Esophagus mucosa (tissue), 1 donor: ENCODE results near the gene CNNM4. TPM values are rescaled to one million over a fixed set of nuclear protein-coding genes. Genes with fewer than 3 reads are reported as not detected.

Source experiments
- ATAC-seq: fragments of 200-7000 bp; cut with Tn5 transposase; one replicate; pipeline ENCODE4 v1.9.1; 2020
- total RNA-seq: library from RNA; stranded (reverse); gene quantifications from one replicate; pipeline ENCODE4 v1.2.4, GENCODE V29; 2023
- donor health status: DM: yes; HTN: yes; CAD: no.

Gene CNNM4
- total RNA-seq, 1 donor from 2014 or later: 9.3 TPM

DNA sequence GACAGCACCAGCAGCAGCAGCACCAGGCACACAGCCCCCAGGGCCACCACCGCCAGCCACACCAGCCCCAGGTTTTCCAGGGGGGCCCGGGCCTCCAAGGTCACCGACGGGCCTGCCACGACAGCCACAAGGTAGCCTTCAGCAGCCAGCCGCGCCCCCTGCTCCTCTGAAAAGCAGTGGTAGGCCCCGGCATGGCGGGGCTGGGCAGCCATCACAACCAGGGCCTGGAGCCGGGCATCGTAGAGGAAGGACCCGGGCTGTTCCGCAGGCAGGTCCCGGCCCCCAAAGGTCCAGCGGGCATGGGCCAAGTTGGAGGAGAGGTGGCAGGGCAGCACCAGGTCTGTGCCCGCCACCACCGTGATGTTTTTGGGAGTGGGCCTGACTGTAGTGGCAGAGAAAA lies 100.4 kb downstream of the CNNM4 start:
- no peak for ATAC-seq

Other genes starting within 250 kb of the CNNM4 start
- 3.0 TPM for gene ARID5A, start 224.2 kb upstream of the CNNM4 start, total RNA-seq
- 19.0 TPM for gene KANSL3, start 122.6 kb upstream of the CNNM4 start, total RNA-seq
- gene FER1L5, start 118.1 kb upstream of the CNNM4 start, total RNA-seq: 0.16 TPM
- 4.7 TPM for gene LMAN2L, start 20.8 kb upstream of the CNNM4 start, total RNA-seq
- 6.1 TPM for gene CNNM3, start 55.4 kb downstream of the CNNM4 start, total RNA-seq
- 1.8 TPM for gene ANKRD23, start 83.1 kb downstream of the CNNM4 start, total RNA-seq
- gene ANKRD39, start 97.1 kb downstream of the CNNM4 start, total RNA-seq: 7.8 TPM
- gene SEMA4C, start 109.2 kb downstream of the CNNM4 start, total RNA-seq: 14.9 TPM
- 0.44 TPM for gene FAM178B, start 225.7 kb downstream of the CNNM4 start, total RNA-seq